HCT116 (cell line): ENCODE data around the gene LRR1. TPM values are rescaled to one million over a fixed set of nuclear protein-coding genes. Genes with fewer than 3 reads are reported as not detected.

Experiments used
- ATAC-seq: fragments of 200-7000 bp; cut with Tn5 transposase; 2 replicates; pipeline ENCODE4 v1.9.1; 2020; ENCODE audit warnings: mild to moderate bottlenecking, moderate library complexity
- BruUV-seq: library from RNA; stranded (reverse); fragments of 400-500 nt; replicated peaks from 2 replicates; lab custom pipeline; 2021; lab: Mats Ljungman, UMichigan
- CTCF ChIA-PET: fragments of 300-600 bp; sonication (Branson Sonifier 250); formaldehyde crosslinking; loops from one replicate; lab custom pipeline; 2021; ENCODE audit warnings: antibody characterized with exemption; lab: Charles Lee
- POLR2A ChIA-PET: fragments of 300-600, 350-600 bp; sonication (Branson Sonifier 250); formaldehyde crosslinking; loops from one replicate; lab custom pipeline; 2021; ENCODE audit warnings: antibody characterized with exemption; lab: Charles Lee
- RAD21 ChIA-PET, 2 experiments: fragments of 300-600 bp; sonication (Branson Sonifier 250); formaldehyde crosslinking; loops; one replicate each; lab custom pipeline; 2023; ENCODE audit warnings: low total read pairs in 2 of 2; ENCODE audit not compliant: uncharacterized antibody in 2 of 2, unreplicated experiment in 2 of 2, low non-redundant PET in 1 of 2; lab: Charles Lee
- DNase-seq: peaks from one replicate; pipeline ENCODE4 v3.0.0-alpha.2; 2010; ENCODE audit warnings: low read depth, low spot score
- H2AFZ ChIP-seq: fragments of 200-600 bp; shearing (Covaris generic), sonication (generic); 2 replicates; pipeline ENCODE4 v1.6.1; 2017; ENCODE audit warnings: low read depth, mixed run types, mixed read lengths, antibody characterized with exemption, low read length; ENCODE audit not compliant: poor library complexity, severe bottlenecking
- H3K27ac ChIP-seq: 2 replicates; pipeline ENCODE4 v1.5.1; 2012; ENCODE audit warnings: low read depth, low read length
- H3K27me3 ChIP-seq: fragments of 200-600 bp; sonication (generic); 2 replicates; pipeline ENCODE4 v1.6.1; 2016; ENCODE audit warnings: mixed run types, low read length, mixed read lengths; ENCODE audit not compliant: insufficient read depth
- H3K36me3 ChIP-seq, 2 experiments: fragments of 200-500 bp in 1 of 2; fragments of 200-600 bp in 1 of 2; sonication (Bioruptor generic) in 1 of 2; sonication (generic) in 1 of 2; 2 replicates each; pipeline versions ENCODE4 v1.5.1 to v1.6.1; 2014 to 2016; ENCODE audit warnings: low read length in 2 of 2, inconsistent platforms in 1 of 2, mixed read lengths in 1 of 2, mixed run types in 1 of 2; ENCODE audit not compliant: insufficient read depth in 2 of 2, control insufficient read depth in 1 of 2
- H3K4me1 ChIP-seq, 2 experiments: fragments of 200-600 bp in 1 of 2; sonication (generic) in 1 of 2; 2 replicates each; pipeline versions ENCODE4 v1.5.1 to v1.6.1; 2012 to 2017; ENCODE audit warnings: low read length in 2 of 2, inconsistent platforms in 1 of 2, mild to moderate bottlenecking in 1 of 2, mixed read lengths in 1 of 2, mixed run types in 1 of 2, moderate library complexity in 1 of 2; ENCODE audit not compliant: insufficient read depth in 2 of 2, control insufficient read depth in 1 of 2
- H3K4me2 ChIP-seq: fragments of 200-600 bp; sonication (generic); 2 replicates; pipeline ENCODE4 v1.6.1; 2017; ENCODE audit warnings: mixed run types, low read length, mixed read lengths
- H3K4me3 ChIP-seq, 2 experiments: fragments of 200-600 bp in 1 of 2; sonication (generic) in 1 of 2; replicated peaks in 1 of 2; 2 replicates each; pipeline ENCODE4 v1.5.1; 2011 to 2016; ENCODE audit warnings: low read length in 2 of 2, control low read depth in 1 of 2, low read depth in 1 of 2, mild to moderate bottlenecking in 1 of 2, mixed read lengths in 1 of 2, mixed run types in 1 of 2
- H3K79me2 ChIP-seq: fragments of 200-600 bp; sonication (generic); 2 replicates; pipeline ENCODE4 v1.6.1; 2017; ENCODE audit warnings: mild to moderate bottlenecking, mixed run types, low read length, moderate library complexity, mixed read lengths; ENCODE audit not compliant: insufficient read depth
- H3K9ac ChIP-seq: fragments of 200-600 bp; sonication (generic); 2 replicates; pipeline ENCODE4 v1.6.1; 2016; ENCODE audit warnings: low read length, mixed read lengths
- H3K9me2 ChIP-seq: fragments of 200-600 bp; sonication (generic), shearing (Covaris generic); 2 replicates; pipeline ENCODE4 v1.6.1; 2017; ENCODE audit warnings: mixed run types, mild to moderate bottlenecking, moderate library complexity; ENCODE audit not compliant: insufficient read depth
- H3K9me3 ChIP-seq, 2 experiments: fragments of 200-500 bp in 1 of 2; fragments of 200-600 bp in 1 of 2; sonication (Bioruptor generic) in 1 of 2; sonication (generic) in 1 of 2; 2 replicates each; pipeline ENCODE4 v1.6.1; 2014 to 2017; ENCODE audit warnings: low read length in 2 of 2, mixed read lengths in 2 of 2, inconsistent platforms in 1 of 2, low read depth in 1 of 2, mild to moderate bottlenecking in 1 of 2, mixed run types in 1 of 2, moderate library complexity in 1 of 2; ENCODE audit not compliant: control insufficient read depth in 1 of 2, insufficient read depth in 1 of 2
- H4K20me1 ChIP-seq: fragments of 200-600 bp; sonication (generic), shearing (Covaris generic); 2 replicates; pipeline ENCODE4 v1.6.1; 2017; ENCODE audit warnings: mixed run types, mild to moderate bottlenecking, moderate library complexity; ENCODE audit not compliant: insufficient read depth
- CBX3 ChIP-seq: IDR thresholded peaks from 2 replicates; pipeline ENCODE4 v1.6.1; 2012; ENCODE audit warnings: low read depth
- CEBPB ChIP-seq: IDR thresholded peaks from 2 replicates; pipeline ENCODE4 v1.6.1; 2012; ENCODE audit warnings: low read depth
- ELF1 ChIP-seq: IDR thresholded peaks from 2 replicates; pipeline ENCODE4 v1.6.1; 2012; ENCODE audit warnings: low read depth, borderline replicate concordance
- EZH2 ChIP-seq: fragments of 200-600 bp; sonication (generic); IDR thresholded peaks from 2 replicates; pipeline ENCODE4 v1.6.1; 2017; ENCODE audit warnings: antibody characterized with exemption, mixed run types
- FOSL1 ChIP-seq: IDR thresholded peaks from 2 replicates; pipeline ENCODE4 v1.6.1; 2012; ENCODE audit warnings: low read depth
- JUND ChIP-seq: IDR thresholded peaks from 2 replicates; pipeline ENCODE4 v1.6.1; 2012
- RAD21 ChIP-seq: IDR thresholded peaks from 2 replicates; pipeline ENCODE4 v1.6.1; 2012; ENCODE audit warnings: low read depth, mild to moderate bottlenecking
- REST ChIP-seq: IDR thresholded peaks from 2 replicates; pipeline ENCODE4 v1.6.1; 2012; ENCODE audit warnings: low read depth
- TCF7L2 ChIP-seq: IDR thresholded peaks from 2 replicates; pipeline ENCODE4 v1.7.0; 2011; ENCODE audit warnings: borderline replicate concordance, inconsistent platforms; ENCODE audit not compliant: insufficient read depth, insufficient read length; ENCODE audit errors: extremely low read depth
- ZNF274 ChIP-seq: fragments of 200-500 bp; sonication (Bioruptor generic); IDR thresholded peaks from 2 replicates; pipeline ENCODE4 v1.6.1; 2014; ENCODE audit warnings: mild to moderate bottlenecking, low read depth, low read length, inconsistent platforms
- intact Hi-C: fragments of 100-400 bp; cut with micrococcal nuclease; formaldehyde crosslinking; loops from 2 replicates; pipeline ENCODE4 v1.10.0; 2022
- total RNA-seq: library from RNA; stranded (reverse); gene quantifications from one replicate; pipeline ENCODE4 v1.2.1, GENCODE V29; 2021; ENCODE audit not compliant: unreplicated experiment
- TF ChIP-seq, protein P1 (sequence below): IDR thresholded peaks from 2 replicates; pipeline ENCODE4 v1.6.1; 2011; ENCODE audit warnings: mild to moderate bottlenecking, low read length, moderate library complexity; ENCODE audit not compliant: insufficient replicate concordance; ENCODE audit errors: extremely low read depth
- TF ChIP-seq, protein P2 (sequence below): IDR thresholded peaks from 2 replicates; pipeline ENCODE4 v1.6.1; 2012

The LRR1 gene
- total RNA-seq, 1 experiment from 2014 or later = 34.6 TPM

DNA sequence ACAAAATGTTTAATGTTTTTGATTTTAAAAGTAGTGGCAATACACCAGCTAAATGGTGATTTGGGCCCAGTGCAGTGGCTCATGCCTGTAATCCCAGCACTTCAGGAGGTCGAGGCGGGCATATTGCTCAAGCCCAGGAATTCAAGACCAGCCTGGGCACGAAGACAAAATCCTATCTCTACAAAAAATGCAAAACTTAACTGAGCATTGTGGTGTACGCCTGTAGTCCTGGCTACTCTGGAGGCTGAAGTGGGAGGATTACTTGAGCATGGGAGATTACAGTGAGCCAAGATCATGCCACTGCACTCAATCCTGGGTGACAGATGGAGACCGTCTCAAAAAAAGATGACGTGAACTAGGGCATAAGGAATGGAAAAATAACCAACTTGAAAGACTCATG, 17.0 kb downstream of the LRR1 start:
- CTCF ChIA-PET = no interaction called here
- H3K9me3 ChIP-seq = no peaks in the 10 kb centered on the region
- H3K27me3 ChIP-seq = no peaks in the 10 kb centered on the region
- peaks cover 65% of the 10 kb centered on the region for H3K79me2 ChIP-seq
- intact Hi-C loops = no loop called here
- no peak overlapping the region for H3K4me3 ChIP-seq
- POLR2A ChIA-PET = no interaction called here
- peaks cover 0 to 22% of the 10 kb centered on the region in 2 experiments; a peak in 2 of 4 replicates for H3K4me1 ChIP-seq
- no peaks in the 10 kb centered on the region for H3K9me2 ChIP-seq
- H3K36me3 ChIP-seq = peaks cover 13 to 17% of the 10 kb centered on the region in 2 experiments; a peak in 3 of 4 replicates
- BruUV-seq = no TSS peak
- H2AFZ ChIP-seq = no peak overlapping the region
- H4K20me1 ChIP-seq = no peaks in the 10 kb centered on the region
- no peak overlapping the region for H3K9ac ChIP-seq
- no peak overlapping the region for H3K4me2 ChIP-seq
- RAD21 ChIA-PET = no interaction called here
- DNase-seq (no peak), ATAC-seq (no peak)
- no peak overlapping the region for H3K27ac ChIP-seq
- no peak for TF ChIP-seq TCF7L2
- TF ChIP-seq EZH2 = no peak
- no peak for TF ChIP-seq ELF1

GRCh38 chr14:49617852-49618519, 19.2 kb downstream of the LRR1 start:
- intact Hi-C loops = no loop called here
- Histone ChIP-seq H3K79me2 (peaks cover 69% of the 10 kb centered on the region), H4K20me1 (no peaks in the 10 kb centered on the region), H3K9ac (no peak overlapping the region), H3K4me1 (peaks cover 6 to 34% of the 10 kb centered on the region in 2 experiments; a peak in 3 of 4 replicates), H3K9me2 (no peaks in the 10 kb centered on the region), H3K9me3 (no peaks in the 10 kb centered on the region), H3K4me2 (no peak overlapping the region), H3K27me3 (no peaks in the 10 kb centered on the region), H3K4me3 (no peak overlapping the region), H3K36me3 (peaks cover 13 to 17% of the 10 kb centered on the region in 2 experiments; a peak in 3 of 4 replicates), H2AFZ (no peak overlapping the region), H3K27ac (no peak overlapping the region)
- ATAC-seq (no peak), DNase-seq (no peak)
- ChIA-PET CTCF (no interaction called here), POLR2A (no interaction called here), RAD21 (no interaction called here)
- BruUV-seq = no TSS peak
- TF ChIP-seq, protein P1, sequence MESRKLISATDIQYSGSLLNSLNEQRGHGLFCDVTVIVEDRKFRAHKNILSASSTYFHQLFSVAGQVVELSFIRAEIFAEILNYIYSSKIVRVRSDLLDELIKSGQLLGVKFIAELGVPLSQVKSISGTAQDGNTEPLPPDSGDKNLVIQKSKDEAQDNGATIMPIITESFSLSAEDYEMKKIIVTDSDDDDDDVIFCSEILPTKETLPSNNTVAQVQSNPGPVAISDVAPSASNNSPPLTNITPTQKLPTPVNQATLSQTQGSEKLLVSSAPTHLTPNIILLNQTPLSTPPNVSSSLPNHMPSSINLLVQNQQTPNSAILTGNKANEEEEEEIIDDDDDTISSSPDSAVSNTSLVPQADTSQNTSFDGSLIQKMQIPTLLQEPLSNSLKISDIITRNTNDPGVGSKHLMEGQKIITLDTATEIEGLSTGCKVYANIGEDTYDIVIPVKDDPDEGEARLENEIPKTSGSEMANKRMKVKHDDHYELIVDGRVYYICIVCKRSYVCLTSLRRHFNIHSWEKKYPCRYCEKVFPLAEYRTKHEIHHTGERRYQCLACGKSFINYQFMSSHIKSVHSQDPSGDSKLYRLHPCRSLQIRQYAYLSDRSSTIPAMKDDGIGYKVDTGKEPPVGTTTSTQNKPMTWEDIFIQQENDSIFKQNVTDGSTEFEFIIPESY = no peak
- no peak for TF ChIP-seq FOSL1
- TF ChIP-seq CEBPB = no peak
- no peak for TF ChIP-seq CBX3
- no peak for TF ChIP-seq RAD21
- TF ChIP-seq ZNF274 = no peak
- TF ChIP-seq, protein P2, sequence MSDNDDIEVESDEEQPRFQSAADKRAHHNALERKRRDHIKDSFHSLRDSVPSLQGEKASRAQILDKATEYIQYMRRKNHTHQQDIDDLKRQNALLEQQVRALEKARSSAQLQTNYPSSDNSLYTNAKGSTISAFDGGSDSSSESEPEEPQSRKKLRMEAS = no peak
- TF ChIP-seq JUND = no peak
- no peak for TF ChIP-seq REST
